ENCODE measurements around the gene ABCA13.

ABCA13 gene

GRCh38 chr7:48261696-48262095 is 90.4 kb downstream of the ABCA13 start:
- DNase-seq, result no peak
- Histone ChIP-seq H3K36me3 (no peaks in the 10 kb centered on the region), H3K4me3 (no peak overlapping the region), H3K9me3 (no peaks in the 10 kb centered on the region), H3K27me3 (no peaks in the 10 kb centered on the region), H3K4me1 (no peaks in the 10 kb centered on the region), H3K27ac (no peak overlapping the region)
- no peak for TF ChIP-seq CTCF (IDR thresholded peaks at IDR 0.05)
- intact Hi-C loops (cut with DNase I; ENCODE audit: low total_unique reads), result no loop called here

- no peak overlapping the region for H3K4me3 ChIP-seq
- H3K27ac ChIP-seq, result no peak overlapping the region
- DNase-seq, result no peak
- H3K4me1 ChIP-seq, result no peaks in the 10 kb centered on the region
- TF ChIP-seq CTCF (IDR thresholded peaks at IDR 0.05), result no peak
- intact Hi-C loops (cut with DNase I; ENCODE audit: low total_unique reads), result no loop called here
- no peaks in the 10 kb centered on the region for H3K27me3 ChIP-seq
- H3K36me3 ChIP-seq, result no peaks in the 10 kb centered on the region
- no peaks in the 10 kb centered on the region for H3K9me3 ChIP-seq
These were observed 91.5 kb downstream of the ABCA13 start for GRCh38 chr7:48262606-48263310.

- intact Hi-C loops (cut with DNase I; ENCODE audit: low total_unique reads), result no loop called here
- TF ChIP-seq CTCF (IDR thresholded peaks at IDR 0.05), result no peak
These were observed 92.0 kb downstream of the ABCA13 start for GRCh38 chr7:48263311-48263650.

GRCh38 chr7:48269066-48269465 is 97.8 kb downstream of the ABCA13 start:
- Histone ChIP-seq H3K27me3 (no peaks in the 10 kb centered on the region), H3K36me3 (no peaks in the 10 kb centered on the region), H3K4me1 (no peaks in the 10 kb centered on the region), H3K4me3 (no peak overlapping the region), H3K9me3 (no peaks in the 10 kb centered on the region), H3K27ac (no peak overlapping the region)
- intact Hi-C loops (cut with DNase I; ENCODE audit: low total_unique reads), result no loop called here
- no peak for DNase-seq
- no peak for TF ChIP-seq CTCF (IDR thresholded peaks at IDR 0.05)

More at GRCh38 chr7:48263311-48263650, 92.0 kb downstream of the ABCA13 start:
- Histone ChIP-seq H3K36me3 (no peaks in the 10 kb centered on the region), H3K9me3 (no peaks in the 10 kb centered on the region), H3K27me3 (no peaks in the 10 kb centered on the region), H3K27ac (no peak overlapping the region), H3K4me1 (no peaks in the 10 kb centered on the region), H3K4me3 (no peak overlapping the region)
- no peak for DNase-seq

GRCh38 chr7:48274662-48275061 is 103.4 kb downstream of the ABCA13 start:
- no peak for TF ChIP-seq CTCF (IDR thresholded peaks at IDR 0.05)
- no peak overlapping the region for H3K27ac ChIP-seq
- no peaks in the 10 kb centered on the region for H3K9me3 ChIP-seq
- H3K4me1 ChIP-seq, result no peaks in the 10 kb centered on the region
- H3K36me3 ChIP-seq, result no peaks in the 10 kb centered on the region
- intact Hi-C loops (cut with DNase I; ENCODE audit: low total_unique reads), result no loop called here
- H3K27me3 ChIP-seq, result no peaks in the 10 kb centered on the region
- H3K4me3 ChIP-seq, result no peak overlapping the region
- no peak for DNase-seq

GRCh38 chr7:48279420-48279819 is 108.2 kb downstream of the ABCA13 start:
- no peak overlapping the region for H3K4me3 ChIP-seq
- H3K9me3 ChIP-seq, result no peaks in the 10 kb centered on the region
- no peak overlapping the region for H3K27ac ChIP-seq
- H3K4me1 ChIP-seq, result no peaks in the 10 kb centered on the region
- DNase-seq, result no peak
- no peak for TF ChIP-seq CTCF (IDR thresholded peaks at IDR 0.05)
- intact Hi-C loops (cut with DNase I; ENCODE audit: low total_unique reads), result no loop called here
- no peaks in the 10 kb centered on the region for H3K36me3 ChIP-seq
- H3K27me3 ChIP-seq, result no peaks in the 10 kb centered on the region
